Measurements from ENCODE around the gene VSIR.

VSIR gene

DNA sequence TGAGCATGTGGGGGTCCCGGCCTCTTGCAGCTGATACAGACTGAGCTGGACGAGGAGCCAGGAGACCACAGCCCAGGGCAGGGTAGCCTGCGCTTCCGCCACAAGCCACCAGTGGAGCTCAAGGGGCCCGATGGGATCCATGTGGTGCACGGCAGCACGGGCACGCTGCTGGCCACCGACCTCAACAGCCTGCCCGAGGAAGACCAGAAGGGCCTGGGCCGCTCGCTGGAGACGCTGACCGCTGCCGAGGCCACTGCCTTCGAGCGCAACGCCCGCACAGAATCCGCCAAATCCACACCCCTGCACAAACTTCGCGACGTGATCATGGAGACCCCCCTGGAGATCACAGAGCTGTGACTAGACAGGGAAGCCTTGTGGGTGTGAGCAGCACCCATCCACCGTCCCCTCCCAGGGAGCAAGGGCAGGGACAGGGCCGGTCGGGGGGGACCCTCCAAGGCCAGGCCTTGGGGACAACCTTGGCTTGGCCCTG is 41.6 kb upstream of the VSIR start:
- no peak overlapping the region for H3K9ac ChIP-seq (ENCODE audit: low read length)
- H3K27me3 ChIP-seq (replicated peaks; ENCODE audit: control insufficient read depth, insufficient read depth, low read length), result no peaks in the 10 kb centered on the region
- no peak for DNase-seq (ENCODE audit: low read depth)
- peaks cover 62% of the 10 kb centered on the region for H3K36me3 ChIP-seq (ENCODE audit: control insufficient read depth, insufficient read depth, low read length, severe bottlenecking)
- H3K4me3 ChIP-seq (ENCODE audit: low read length), result no peak overlapping the region
- peaks cover 36% of the 10 kb centered on the region for H3K4me1 ChIP-seq (ENCODE audit: control insufficient read depth, insufficient read depth, low read length)
- no peaks in the 10 kb centered on the region for H3K9me3 ChIP-seq (ENCODE audit: control insufficient read depth, low read length)

DNA sequence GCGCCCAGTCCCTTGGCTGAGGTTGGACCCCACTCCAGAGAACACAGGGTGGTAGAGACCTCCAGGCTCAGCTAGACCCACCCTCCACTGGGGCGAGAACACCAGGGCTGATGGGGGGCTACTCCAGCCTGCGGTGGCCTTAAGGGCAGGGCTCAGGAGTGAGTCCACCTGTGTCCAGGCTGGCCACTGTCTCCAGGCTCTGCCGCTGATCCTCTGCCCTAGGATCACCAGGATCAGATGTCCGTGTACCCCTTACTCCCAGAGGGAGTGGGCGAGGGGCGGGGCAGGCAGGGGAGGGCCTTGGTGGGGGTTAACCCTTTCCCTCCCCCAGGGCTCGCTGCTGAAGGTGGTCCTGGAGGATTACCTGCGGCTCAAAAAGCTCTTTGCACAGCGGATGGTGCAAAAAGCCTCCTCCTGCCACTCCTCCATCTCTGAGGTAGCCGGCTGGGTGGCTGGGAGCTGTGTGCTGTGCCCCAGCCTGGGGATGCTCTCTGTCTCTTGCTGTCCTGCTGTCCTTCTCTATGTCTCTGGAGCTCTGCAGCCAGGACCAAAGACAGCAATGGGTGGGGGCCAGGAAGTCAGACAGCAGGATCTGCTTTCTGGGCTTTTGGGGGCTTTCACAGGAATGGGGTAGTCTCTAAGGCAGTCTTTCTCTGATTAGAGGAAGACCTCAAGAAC is 39.7 kb upstream of the VSIR start:
- Histone ChIP-seq H3K9me3 (ENCODE audit: control insufficient read depth, low read length) (no peaks in the 10 kb centered on the region), H3K4me3 (ENCODE audit: low read length) (no peak overlapping the region), H3K9ac (ENCODE audit: low read length) (no peak overlapping the region), H3K27me3 (replicated peaks; ENCODE audit: control insufficient read depth, insufficient read depth, low read length) (no peaks in the 10 kb centered on the region), H3K36me3 (ENCODE audit: control insufficient read depth, insufficient read depth, low read length, severe bottlenecking) (peaks cover 43% of the 10 kb centered on the region), H3K4me1 (ENCODE audit: control insufficient read depth, insufficient read depth, low read length) (peaks cover 22% of the 10 kb centered on the region)
- DNase-seq (ENCODE audit: low read depth), result no peak

DNA sequence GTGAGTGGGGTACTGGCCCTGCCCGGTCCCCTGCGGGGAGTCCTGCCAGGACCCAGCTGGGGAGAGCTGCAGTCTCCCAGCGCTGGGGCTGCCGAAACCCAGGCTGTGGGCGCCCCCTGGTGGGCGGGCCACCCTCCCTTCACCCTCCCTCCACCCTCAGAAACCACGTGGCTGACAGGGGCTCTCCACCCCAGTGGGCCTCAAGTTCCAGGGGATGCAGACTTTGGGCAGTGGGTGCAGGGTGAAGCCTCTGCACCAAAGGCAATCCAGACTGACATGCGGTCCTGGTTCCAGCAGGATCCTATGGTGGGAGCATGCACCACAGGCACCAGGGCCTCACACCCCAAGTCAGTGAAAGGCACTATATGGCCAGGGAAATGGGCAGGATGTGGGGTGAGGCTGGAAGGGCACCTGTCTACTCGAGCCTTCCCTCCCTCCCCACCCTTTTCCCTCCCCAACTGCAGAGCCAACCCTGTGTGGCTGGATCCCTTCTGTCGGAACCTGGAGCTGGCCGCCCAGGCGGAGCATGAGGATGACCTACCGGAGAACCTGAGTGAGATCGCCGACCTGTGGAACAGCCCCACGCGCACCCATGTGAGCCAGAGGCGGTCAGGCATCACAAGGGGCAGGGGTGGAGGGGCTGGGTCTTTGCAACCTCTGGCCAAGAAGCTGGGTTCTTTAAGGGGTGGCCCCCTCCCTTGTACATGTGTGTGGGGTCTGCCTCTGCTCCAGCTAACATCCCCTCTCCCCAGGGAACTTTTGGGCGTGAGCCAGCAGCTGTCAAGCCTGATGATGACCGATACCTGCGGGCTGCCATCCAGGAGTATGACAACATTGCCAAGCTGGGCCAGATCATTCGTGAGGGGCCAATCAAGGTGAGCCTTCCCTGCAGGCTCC is 38.9 kb upstream of the VSIR start:
- peak; percentile 78 for DNase-seq (ENCODE audit: low read depth)
- H3K4me3 ChIP-seq (ENCODE audit: low read length), result no peak overlapping the region
- H3K9me3 ChIP-seq (ENCODE audit: control insufficient read depth, low read length), result no peaks in the 10 kb centered on the region
- peaks cover 6% of the 10 kb centered on the region for H3K27me3 ChIP-seq (replicated peaks; ENCODE audit: control insufficient read depth, insufficient read depth, low read length)
- peaks cover 35% of the 10 kb centered on the region for H3K36me3 ChIP-seq (ENCODE audit: control insufficient read depth, insufficient read depth, low read length, severe bottlenecking)
- peaks cover 14% of the 10 kb centered on the region for H3K4me1 ChIP-seq (ENCODE audit: control insufficient read depth, insufficient read depth, low read length)
- H3K9ac ChIP-seq (ENCODE audit: low read length), result no peak overlapping the region

DNA sequence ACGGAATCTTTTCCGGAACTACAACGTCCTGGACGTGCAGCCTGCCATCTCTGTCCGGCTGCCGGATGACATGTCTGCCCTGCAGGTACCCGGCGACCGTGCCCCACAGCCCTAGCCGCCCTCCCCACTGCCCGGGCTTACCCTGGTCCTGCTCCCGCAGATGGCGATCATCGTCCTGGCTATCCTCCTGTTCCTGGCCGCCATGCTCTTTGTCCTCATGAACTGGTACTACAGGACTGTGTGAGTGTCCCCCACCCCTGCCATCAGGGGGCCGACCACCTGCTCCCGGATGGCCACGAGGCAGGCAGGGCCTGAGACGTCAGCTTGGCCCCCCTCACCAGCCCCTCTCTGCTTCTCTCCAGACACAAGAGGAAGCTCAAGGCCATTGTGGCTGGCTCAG is 38.0 kb upstream of the VSIR start:
- H3K9ac ChIP-seq (ENCODE audit: low read length), result no peak overlapping the region
- H3K9me3 ChIP-seq (ENCODE audit: control insufficient read depth, low read length), result no peaks in the 10 kb centered on the region
- H3K36me3 ChIP-seq (ENCODE audit: control insufficient read depth, insufficient read depth, low read length, severe bottlenecking), result peaks cover 26% of the 10 kb centered on the region
- no peak overlapping the region for H3K4me3 ChIP-seq (ENCODE audit: low read length)
- H3K27me3 ChIP-seq (replicated peaks; ENCODE audit: control insufficient read depth, insufficient read depth, low read length), result peaks cover 6% of the 10 kb centered on the region
- H3K4me1 ChIP-seq (ENCODE audit: control insufficient read depth, insufficient read depth, low read length), result peaks cover 5% of the 10 kb centered on the region
- no peak for DNase-seq (ENCODE audit: low read depth)

DNA sequence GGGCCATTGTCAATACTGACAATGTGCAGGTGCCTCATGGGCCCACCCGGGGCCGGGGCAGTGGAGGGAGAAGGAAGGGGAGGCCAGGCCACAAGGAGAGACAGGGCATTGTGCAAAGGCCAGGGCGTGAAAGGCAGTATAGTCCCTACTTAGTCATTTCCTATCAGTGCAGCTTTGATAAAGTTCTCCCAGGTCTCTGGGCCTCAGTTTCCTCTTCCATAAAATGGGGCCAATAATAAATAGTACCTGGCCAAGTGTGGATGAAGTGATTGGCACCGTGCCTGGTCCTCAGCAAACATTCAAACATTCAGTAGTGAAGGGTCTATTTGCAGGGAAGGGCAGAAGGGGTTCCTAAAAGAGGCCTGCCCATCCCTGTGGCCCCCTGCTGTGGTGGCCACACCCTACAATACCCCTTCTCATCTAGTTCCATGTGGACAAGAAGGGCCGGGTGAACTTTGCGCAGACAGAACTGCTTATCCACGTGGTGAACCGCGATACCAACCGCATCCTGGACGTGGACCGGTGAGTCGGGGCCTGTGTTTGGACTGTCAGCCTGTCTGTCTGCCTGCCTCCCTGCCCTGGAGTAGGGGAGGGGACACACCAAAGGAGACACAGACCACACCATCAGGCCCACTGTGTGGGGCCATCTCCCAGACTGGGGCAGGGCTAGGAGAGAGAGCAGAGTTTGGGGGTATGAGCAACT is 36.9 kb upstream of the VSIR start:
- H3K9ac ChIP-seq (ENCODE audit: low read length), result no peak overlapping the region
- DNase-seq (ENCODE audit: low read depth), result no peak
- peaks cover 13% of the 10 kb centered on the region for H3K27me3 ChIP-seq (replicated peaks; ENCODE audit: control insufficient read depth, insufficient read depth, low read length)
- no peak overlapping the region for H3K4me3 ChIP-seq (ENCODE audit: low read length)
- peaks cover 14% of the 10 kb centered on the region for H3K36me3 ChIP-seq (ENCODE audit: control insufficient read depth, insufficient read depth, low read length, severe bottlenecking)
- peaks cover 4% of the 10 kb centered on the region for H3K4me1 ChIP-seq (ENCODE audit: control insufficient read depth, insufficient read depth, low read length)
- no peaks in the 10 kb centered on the region for H3K9me3 ChIP-seq (ENCODE audit: control insufficient read depth, low read length)

DNA sequence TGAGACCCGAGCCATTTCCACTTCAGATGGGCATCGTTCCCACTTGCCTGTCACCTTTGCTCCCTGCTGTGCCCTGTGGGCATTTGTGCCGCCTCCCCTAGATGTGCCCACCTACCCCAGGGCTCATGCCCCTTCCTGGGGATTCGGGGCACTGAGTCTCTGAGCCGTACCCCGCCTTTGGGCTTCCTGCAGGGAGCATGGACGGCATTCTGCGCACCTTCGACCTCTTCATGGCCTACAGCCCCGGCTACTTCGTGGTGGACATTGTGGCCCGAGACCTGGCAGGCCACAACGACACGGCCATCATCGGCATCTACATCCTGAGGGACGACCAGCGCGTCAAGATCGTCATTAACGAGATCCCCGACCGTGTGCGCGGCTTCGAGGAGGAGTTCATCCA is 36.3 kb upstream of the VSIR start:
- Histone ChIP-seq H3K36me3 (ENCODE audit: control insufficient read depth, insufficient read depth, low read length, severe bottlenecking) (peaks cover 9% of the 10 kb centered on the region), H3K4me3 (ENCODE audit: low read length) (no peak overlapping the region), H3K9me3 (ENCODE audit: control insufficient read depth, low read length) (no peaks in the 10 kb centered on the region), H3K9ac (ENCODE audit: low read length) (no peak overlapping the region), H3K27me3 (replicated peaks; ENCODE audit: control insufficient read depth, insufficient read depth, low read length) (peaks cover 13% of the 10 kb centered on the region), H3K4me1 (ENCODE audit: control insufficient read depth, insufficient read depth, low read length) (peaks cover 4% of the 10 kb centered on the region)
- no peak for DNase-seq (ENCODE audit: low read depth)

DNA sequence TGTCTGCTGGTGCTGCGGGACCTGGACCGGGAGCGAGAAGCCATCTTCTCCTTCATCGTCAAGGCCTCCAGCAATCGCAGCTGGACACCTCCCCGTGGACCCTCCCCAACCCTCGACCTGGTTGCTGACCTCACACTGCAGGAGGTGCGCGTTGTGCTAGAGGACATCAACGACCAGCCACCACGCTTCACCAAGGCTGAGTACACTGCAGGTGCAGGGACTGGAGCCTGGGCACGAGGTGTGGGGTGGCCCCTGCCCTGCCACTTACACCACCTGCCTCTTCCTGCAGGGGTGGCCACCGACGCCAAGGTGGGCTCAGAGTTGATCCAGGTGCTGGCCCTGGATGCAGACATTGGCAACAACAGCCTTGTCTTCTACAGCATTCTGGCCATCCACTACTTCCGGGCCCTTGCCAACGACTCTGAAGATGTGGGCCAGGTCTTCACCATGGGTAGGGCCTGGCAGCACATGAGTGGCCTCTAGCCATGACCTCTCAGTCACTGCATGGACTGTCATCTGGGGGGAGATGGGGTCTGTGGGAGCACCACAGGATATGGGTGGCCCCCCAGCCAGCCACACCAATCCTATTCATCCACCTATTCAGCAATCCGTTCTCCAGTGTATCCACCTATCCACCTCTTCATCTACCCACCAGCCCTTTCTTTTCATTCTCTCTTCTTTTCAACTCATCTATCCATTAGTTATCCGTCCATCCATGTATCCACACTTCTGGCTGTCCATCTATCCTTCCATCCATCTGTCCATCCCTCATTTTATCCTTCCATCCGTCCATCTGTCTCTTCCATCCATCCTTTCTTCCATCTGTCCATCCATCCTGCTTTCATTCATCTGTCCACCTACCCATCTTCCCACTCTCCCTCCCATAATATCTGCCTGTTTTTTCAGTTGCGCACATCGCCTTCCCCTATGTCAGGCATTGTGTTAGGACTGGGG is 34.5 kb upstream of the VSIR start:
- Histone ChIP-seq H3K9me3 (ENCODE audit: control insufficient read depth, low read length) (no peaks in the 10 kb centered on the region), H3K27me3 (replicated peaks; ENCODE audit: control insufficient read depth, insufficient read depth, low read length) (peaks cover 13% of the 10 kb centered on the region), H3K4me3 (ENCODE audit: low read length) (no peak overlapping the region), H3K36me3 (ENCODE audit: control insufficient read depth, insufficient read depth, low read length, severe bottlenecking) (no peaks in the 10 kb centered on the region), H3K9ac (ENCODE audit: low read length) (no peak overlapping the region), H3K4me1 (ENCODE audit: control insufficient read depth, insufficient read depth, low read length) (peaks cover 4% of the 10 kb centered on the region)
- DNase-seq (ENCODE audit: low read depth), result no peak

DNA sequence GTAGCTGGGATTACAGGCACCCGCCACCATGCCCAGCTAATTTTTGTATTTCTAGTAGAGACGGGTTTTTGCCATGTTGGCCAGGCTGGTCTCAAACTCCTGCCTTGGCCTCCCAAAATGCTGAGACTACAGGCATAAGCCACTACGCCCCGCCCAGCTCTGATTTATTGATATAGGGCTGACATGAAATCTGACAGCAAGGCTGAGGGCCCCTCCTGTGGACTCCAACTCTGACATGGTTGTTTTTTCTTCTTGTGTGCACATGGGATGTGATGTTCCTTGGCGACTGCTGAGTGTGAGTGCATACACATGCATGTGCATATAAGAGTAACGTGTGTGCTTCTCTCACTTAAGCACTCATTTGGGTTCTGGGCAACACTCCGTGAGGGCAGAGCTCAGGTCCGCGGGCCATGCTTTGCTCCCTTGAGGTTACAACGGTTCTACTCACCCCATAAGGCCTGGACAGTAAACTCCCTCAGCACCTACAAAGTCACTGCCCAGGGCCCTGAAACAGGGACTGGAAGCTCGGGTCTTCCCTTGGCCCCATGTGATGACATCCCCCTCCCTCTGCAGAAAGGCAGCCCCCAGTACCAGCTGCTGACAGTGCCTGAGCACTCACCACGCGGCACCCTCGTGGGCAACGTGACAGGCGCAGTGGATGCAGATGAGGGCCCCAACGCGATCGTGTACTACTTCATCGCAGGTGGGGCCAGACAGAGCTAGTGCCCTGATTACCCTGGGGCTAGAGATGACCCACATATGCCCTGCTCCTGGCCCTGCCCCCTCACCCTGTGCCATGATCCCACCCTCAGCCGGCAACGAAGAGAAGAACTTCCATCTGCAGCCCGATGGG is 33.6 kb upstream of the VSIR start:
- Histone ChIP-seq H3K27me3 (replicated peaks; ENCODE audit: control insufficient read depth, insufficient read depth, low read length) (peaks cover 13% of the 10 kb centered on the region), H3K4me1 (ENCODE audit: control insufficient read depth, insufficient read depth, low read length) (no peaks in the 10 kb centered on the region), H3K36me3 (ENCODE audit: control insufficient read depth, insufficient read depth, low read length, severe bottlenecking) (no peaks in the 10 kb centered on the region), H3K9me3 (ENCODE audit: control insufficient read depth, low read length) (no peaks in the 10 kb centered on the region), H3K9ac (ENCODE audit: low read length) (no peak overlapping the region), H3K4me3 (ENCODE audit: low read length) (no peak overlapping the region)
- DNase-seq (ENCODE audit: low read depth), result no peak

DNA sequence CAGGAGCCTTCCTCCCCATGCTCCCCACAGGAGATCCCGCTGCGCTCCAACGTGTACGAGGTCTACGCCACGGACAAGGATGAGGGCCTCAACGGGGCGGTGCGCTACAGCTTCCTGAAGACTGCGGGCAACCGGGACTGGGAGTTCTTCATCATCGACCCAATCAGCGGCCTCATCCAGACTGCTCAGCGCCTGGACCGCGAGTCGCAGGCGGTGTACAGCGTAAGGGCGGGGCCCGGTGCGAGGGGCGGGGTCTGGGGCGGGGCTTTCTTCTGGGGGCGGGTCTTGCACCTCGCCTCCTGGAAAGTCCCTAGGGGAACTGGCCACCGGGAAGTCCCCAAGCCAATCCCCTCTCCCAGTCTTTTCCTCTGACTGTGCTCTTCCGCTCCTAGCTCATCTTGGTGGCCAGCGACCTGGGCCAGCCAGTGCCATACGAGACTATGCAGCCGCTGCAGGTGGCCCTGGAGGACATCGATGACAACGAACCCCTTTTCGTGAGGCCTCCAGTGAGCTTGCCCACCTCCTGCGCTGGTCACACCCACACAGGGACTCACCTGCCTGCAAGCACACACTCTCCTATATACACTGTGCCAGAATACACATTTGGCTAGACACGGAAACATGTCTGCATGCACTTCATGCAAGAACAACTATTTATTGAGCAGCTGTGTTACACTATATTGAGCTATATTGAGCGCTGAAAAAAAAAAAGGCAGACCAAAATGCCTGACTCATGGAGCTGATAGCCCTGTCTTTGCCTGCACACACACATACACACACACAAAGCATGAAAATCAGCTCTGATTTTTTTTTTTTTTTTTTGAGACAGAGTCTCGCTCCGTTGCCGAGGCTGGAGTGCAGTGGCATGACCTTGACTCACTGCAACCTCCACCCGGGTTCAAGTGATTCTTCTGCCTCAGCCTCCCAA is 32.7 kb upstream of the VSIR start:
- Histone ChIP-seq H3K4me1 (ENCODE audit: control insufficient read depth, insufficient read depth, low read length) (no peaks in the 10 kb centered on the region), H3K36me3 (ENCODE audit: control insufficient read depth, insufficient read depth, low read length, severe bottlenecking) (no peaks in the 10 kb centered on the region), H3K27me3 (replicated peaks; ENCODE audit: control insufficient read depth, insufficient read depth, low read length) (peaks cover 17% of the 10 kb centered on the region), H3K4me3 (ENCODE audit: low read length) (no peak overlapping the region), H3K9ac (ENCODE audit: low read length) (no peak overlapping the region), H3K9me3 (ENCODE audit: control insufficient read depth, low read length) (no peaks in the 10 kb centered on the region)
- no peak for DNase-seq (ENCODE audit: low read depth)
